CD4-positive, alpha-beta T cell treated with Interleukin-6 for 4 hours (primary cell): ENCODE measurements around the gene SVBP.

Experiments
- DNase-seq: peaks from one replicate; pipeline ENCODE4 v3.0.0-alpha.2; 2020; ENCODE audit warnings: mixed read lengths

Gene SVBP

GRCh38 chr1:42759114-42759513, 58.1 kb downstream of the SVBP start:
- no peak for DNase-seq

GRCh38 chr1:42758641-42759040, 58.6 kb downstream of the SVBP start:
- no peak for DNase-seq

DNA sequence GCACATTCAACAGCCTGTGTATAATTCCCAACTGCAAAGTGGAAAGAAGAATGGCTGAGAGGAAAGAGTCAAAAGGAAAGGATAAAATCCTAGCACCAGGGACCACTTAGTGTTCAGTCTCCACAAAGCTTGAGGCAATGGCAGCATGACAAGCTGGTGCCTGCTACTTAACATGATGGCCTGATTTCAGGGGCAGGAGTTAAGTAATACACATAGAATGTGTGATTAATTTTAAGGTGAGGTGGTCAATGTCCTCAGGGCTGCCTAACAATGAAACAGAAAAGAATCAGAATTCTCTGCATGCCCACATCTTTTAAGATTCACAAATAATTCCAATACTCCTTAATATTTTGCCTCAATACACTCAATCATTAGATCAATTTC, 59.3 kb downstream of the SVBP start:
- DNase-seq, result no peak
